Measurements from ENCODE around the gene RAB6B. TPM values are rescaled to one million over a fixed set of nuclear protein-coding genes. Genes with fewer than 3 reads are reported as not detected.

The RAB6B gene
- total RNA-seq, 2 donors from 2014 or later = 2.6 to 5.6 TPM

DNA sequence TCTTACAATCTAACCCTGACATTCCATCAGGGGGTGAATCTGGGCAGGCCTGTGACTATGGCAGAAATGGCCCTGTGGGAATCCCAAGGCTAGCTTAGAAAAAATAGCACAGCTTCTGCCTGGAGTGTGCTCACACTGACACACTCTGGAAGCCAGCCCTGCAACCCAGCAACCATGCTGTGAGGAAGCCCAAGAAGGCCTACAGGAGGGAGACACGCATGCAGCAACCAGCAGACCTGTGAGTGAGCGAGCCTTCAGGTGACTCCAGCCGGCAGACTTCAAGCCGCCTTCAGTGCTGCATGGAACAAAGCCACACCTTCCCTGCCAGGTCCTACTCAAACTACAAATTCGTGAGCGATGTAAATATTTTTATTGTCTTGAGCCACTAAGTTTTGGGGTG, 26.1 kb downstream of the RAB6B start:
- Histone ChIP-seq H3K27ac (no peak overlapping the region), H3K27me3 (no peaks in the 10 kb centered on the region), H3K4me1 (no peaks in the 10 kb centered on the region), H3K4me3 (no peak overlapping the region), H3K36me3 (no peaks in the 10 kb centered on the region), H3K9me3 (no peaks in the 10 kb centered on the region), H3K9ac (ENCODE audit: low read depth in 2 of 2, low read length in 2 of 2) (no peak overlapping the region)
- TF ChIP-seq, protein P1, sequence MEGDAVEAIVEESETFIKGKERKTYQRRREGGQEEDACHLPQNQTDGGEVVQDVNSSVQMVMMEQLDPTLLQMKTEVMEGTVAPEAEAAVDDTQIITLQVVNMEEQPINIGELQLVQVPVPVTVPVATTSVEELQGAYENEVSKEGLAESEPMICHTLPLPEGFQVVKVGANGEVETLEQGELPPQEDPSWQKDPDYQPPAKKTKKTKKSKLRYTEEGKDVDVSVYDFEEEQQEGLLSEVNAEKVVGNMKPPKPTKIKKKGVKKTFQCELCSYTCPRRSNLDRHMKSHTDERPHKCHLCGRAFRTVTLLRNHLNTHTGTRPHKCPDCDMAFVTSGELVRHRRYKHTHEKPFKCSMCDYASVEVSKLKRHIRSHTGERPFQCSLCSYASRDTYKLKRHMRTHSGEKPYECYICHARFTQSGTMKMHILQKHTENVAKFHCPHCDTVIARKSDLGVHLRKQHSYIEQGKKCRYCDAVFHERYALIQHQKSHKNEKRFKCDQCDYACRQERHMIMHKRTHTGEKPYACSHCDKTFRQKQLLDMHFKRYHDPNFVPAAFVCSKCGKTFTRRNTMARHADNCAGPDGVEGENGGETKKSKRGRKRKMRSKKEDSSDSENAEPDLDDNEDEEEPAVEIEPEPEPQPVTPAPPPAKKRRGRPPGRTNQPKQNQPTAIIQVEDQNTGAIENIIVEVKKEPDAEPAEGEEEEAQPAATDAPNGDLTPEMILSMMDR (IDR thresholded peaks at IDR 0.05) = no peak
- no peak for DNase-seq
- intact Hi-C loops (cut with DNase I) = no loop called here

DNA sequence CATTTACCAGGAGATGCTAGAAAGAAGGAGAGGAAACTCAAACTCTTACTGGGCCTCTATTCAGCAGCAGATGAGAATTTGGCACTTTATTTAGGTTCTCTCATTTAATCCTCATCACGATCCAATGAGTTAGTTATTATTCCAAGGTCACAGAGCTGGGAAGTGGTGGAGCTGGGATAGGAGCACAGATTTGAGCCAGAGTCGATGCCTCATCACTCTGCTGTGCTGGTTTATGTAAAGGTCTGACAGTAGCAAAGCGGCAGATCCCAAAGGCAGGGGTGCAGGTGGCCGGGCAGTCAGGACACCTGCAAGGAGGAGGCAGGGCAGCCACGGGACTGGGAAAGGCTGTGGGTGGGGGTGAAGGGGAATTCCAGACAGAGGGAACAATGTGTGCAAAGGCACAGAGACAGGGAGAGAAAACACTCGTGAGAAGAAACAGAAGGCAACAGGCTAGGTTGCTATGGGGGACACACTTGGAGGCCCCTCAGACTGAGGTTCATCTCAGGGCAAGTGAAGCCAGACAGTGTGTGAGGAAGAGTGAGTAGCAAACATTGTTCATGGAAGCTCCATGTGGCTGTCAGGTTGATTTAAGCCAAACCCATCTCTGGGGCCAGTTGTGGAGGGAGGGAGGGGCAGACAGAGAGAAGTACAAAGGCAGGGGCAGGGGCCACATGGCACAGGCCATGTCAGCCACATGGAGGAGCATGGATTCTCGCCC, 26.8 kb downstream of the RAB6B start:
- no peaks in the 10 kb centered on the region for H3K27me3 ChIP-seq
- TF ChIP-seq, protein P1 (IDR thresholded peaks at IDR 0.05) = no peak
- no peaks in the 10 kb centered on the region for H3K36me3 ChIP-seq
- no peak overlapping the region for H3K27ac ChIP-seq
- intact Hi-C loops (cut with DNase I) = no loop called here
- no peak overlapping the region for H3K4me3 ChIP-seq
- no peaks in the 10 kb centered on the region for H3K9me3 ChIP-seq
- H3K4me1 ChIP-seq = no peaks in the 10 kb centered on the region
- no peak overlapping the region for H3K9ac ChIP-seq (ENCODE audit: low read depth in 2 of 2, low read length in 2 of 2)
- no peak for DNase-seq

DNA sequence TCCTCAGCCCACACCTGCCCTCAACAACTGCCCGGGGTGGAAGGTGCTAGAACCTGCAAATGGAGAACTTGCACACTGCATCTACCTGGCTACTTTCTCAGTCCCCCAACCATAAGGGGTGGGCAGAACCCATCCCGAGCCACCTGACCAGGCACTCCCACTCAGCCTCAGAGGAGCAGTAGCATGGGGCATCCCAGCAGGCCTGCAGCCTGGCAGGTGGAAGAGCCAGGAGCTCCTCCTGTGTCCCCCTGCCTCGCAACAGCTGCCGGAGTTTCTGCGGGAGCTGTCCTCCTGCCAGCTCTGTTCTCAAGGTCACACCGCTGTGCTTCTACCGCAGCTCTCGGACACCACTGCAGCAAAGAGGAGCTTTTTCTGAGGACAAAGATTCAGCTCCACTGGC, 27.5 kb downstream of the RAB6B start:
- no peaks in the 10 kb centered on the region for H3K4me1 ChIP-seq
- no peak overlapping the region for H3K4me3 ChIP-seq
- H3K36me3 ChIP-seq = no peaks in the 10 kb centered on the region
- H3K9ac ChIP-seq (ENCODE audit: low read depth in 2 of 2, low read length in 2 of 2) = no peak overlapping the region
- intact Hi-C loops (cut with DNase I) = no loop called here
- no peak overlapping the region for H3K27ac ChIP-seq
- no peak for DNase-seq
- TF ChIP-seq, protein P1 (IDR thresholded peaks at IDR 0.05) = no peak
- H3K27me3 ChIP-seq = no peaks in the 10 kb centered on the region
- H3K9me3 ChIP-seq = no peaks in the 10 kb centered on the region

DNA sequence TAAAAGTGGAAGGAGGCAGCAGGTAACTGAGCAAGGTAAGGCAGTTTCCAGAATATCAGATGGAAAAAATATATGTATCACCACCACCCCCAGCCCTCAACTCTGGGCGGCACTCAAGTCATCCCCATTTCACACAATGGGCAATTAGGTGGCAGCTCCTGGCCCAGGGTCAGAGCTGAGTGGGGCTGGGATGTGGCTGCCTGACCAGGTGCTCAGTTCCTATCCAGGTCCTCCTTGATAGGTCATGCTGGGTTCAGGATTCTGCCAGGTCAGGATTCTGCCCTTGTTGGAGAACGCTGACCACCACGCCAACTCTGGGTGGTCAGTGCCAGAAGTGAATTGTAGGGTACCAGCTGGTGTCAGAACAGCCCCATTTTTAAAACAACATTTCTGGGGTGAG, 29.5 kb downstream of the RAB6B start:
- no peaks in the 10 kb centered on the region for H3K36me3 ChIP-seq

DNA sequence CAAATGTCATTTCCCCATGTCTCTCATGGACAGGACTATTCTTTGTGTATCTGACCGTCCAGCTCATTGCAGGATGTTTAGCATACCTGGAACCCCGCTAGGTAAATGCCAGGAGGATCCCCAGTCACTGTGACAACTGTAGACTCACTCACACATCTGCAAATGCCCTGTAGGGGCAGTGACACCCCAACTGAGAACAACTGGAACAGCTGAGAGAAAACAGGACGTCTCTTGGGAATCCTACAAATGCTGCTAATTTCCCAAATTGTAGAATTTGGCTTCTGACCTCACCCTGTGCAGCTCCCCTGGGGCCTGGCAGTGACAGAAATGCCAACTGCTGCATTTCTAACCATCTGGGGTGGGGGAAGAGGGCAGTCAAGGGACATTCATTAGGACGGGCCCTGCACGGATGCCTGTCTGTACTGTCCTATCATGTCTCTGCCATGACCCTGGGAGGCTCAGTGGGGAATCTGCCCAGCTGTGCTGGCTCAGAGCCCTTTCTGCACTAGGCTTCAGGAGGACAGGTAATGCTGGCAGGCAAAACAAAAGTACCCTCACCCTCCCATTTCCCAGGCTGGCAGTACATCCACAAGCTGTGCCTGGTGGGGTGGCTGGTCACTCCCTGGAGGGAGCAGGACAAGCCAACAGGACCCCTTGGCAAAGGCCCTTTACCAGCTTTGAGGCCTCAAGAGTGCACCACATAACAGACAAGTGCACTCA, 30.4 kb downstream of the RAB6B start:
- Histone ChIP-seq H3K9ac (ENCODE audit: low read depth in 2 of 2, low read length in 2 of 2) (no peak overlapping the region), H3K4me1 (no peaks in the 10 kb centered on the region), H3K27me3 (no peaks in the 10 kb centered on the region), H3K36me3 (no peaks in the 10 kb centered on the region), H3K27ac (no peak overlapping the region), H3K4me3 (no peak overlapping the region), H3K9me3 (no peaks in the 10 kb centered on the region)
- TF ChIP-seq, protein P1 (IDR thresholded peaks at IDR 0.05) = no peak
- no peak for DNase-seq
- intact Hi-C loops (cut with DNase I) = no loop called here

More for the DNA sequence above, 29.5 kb downstream of the RAB6B start:
- intact Hi-C loops (cut with DNase I) = no loop called here
- TF ChIP-seq, protein P1 (IDR thresholded peaks at IDR 0.05) = no peak
- Histone ChIP-seq H3K4me1 (no peaks in the 10 kb centered on the region), H3K4me3 (no peak overlapping the region), H3K9me3 (no peaks in the 10 kb centered on the region), H3K9ac (ENCODE audit: low read depth in 2 of 2, low read length in 2 of 2) (no peak overlapping the region), H3K27me3 (no peaks in the 10 kb centered on the region), H3K27ac (no peak overlapping the region)
- no peak for DNase-seq
